Measurements from ENCODE around the gene C2CD4C. TPM values are rescaled to one million over a fixed set of nuclear protein-coding genes. Genes with fewer than 3 reads are reported as not detected.

The C2CD4C gene
- total RNA-seq, 1 experiment from 2014 or later, result 9.8 TPM

GRCh38 chr19:439167-439900 is 30.4 kb upstream of the C2CD4C start:
- ATAC-seq (no peak), DNase-seq (ENCODE audit: low spot score) (no peak)
- Mint-ChIP-seq H3K27ac (no peak overlapping the region), H3K4me1 (no peaks in the 10 kb centered on the region; the same call in 1 of the 2 replicates), H3K27me3 (ENCODE audit: low read depth) (no peaks in the 10 kb centered on the region), H3K9me3 (peaks cover 5% of the 10 kb centered on the region), H3K4me3 (no peak overlapping the region), H3K36me3 (0 out of 2 replicates have a peak, but pooled peaks cover 7% of the 10 kb centered on the region)
- ChIA-PET POLR2A (no interaction called here), CTCF (interaction anchor here (1.3 kb wide), 1 partner anchor 56 kb away, joined by 3 read pairs; no protein-coding TSS in a partner anchor)
- TF ChIP-seq SOX15 (CRISPR knock-in tag; IDR thresholded peaks at IDR 0.05) (no peak), NR2C2 (CRISPR knock-in tag; IDR thresholded peaks at IDR 0.05) (no peak), SP1 (CRISPR knock-in tag; conservative IDR thresholded peaks at IDR 0.05) (no peak), ERG (CRISPR knock-in tag; IDR thresholded peaks at IDR 0.05) (no peak), TP53 (CRISPR knock-in tag; IDR thresholded peaks at IDR 0.05) (no peak), ZNF423 (CRISPR knock-in tag; IDR thresholded peaks at IDR 0.05) (no peak), ZNF416 (CRISPR knock-in tag; IDR thresholded peaks at IDR 0.05) (no peak), HMGA2 (CRISPR knock-in tag; IDR thresholded peaks at IDR 0.05) (no peak), E2F5 (CRISPR knock-in tag; IDR thresholded peaks at IDR 0.05) (no peak), OVOL2 (CRISPR knock-in tag; IDR thresholded peaks at IDR 0.05; ENCODE audit: borderline replicate concordance) (no peak), RELA (CRISPR knock-in tag; IDR thresholded peaks at IDR 0.05; ENCODE audit: borderline replicate concordance) (no peak), NFYB (CRISPR knock-in tag; conservative IDR thresholded peaks at IDR 0.05; ENCODE audit: low read depth) (no peak), NFE2L1 (CRISPR knock-in tag; IDR thresholded peaks at IDR 0.05) (no peak)

GRCh38 chr19:438416-438958 is 29.5 kb upstream of the C2CD4C start:
- ChIA-PET POLR2A (interaction anchor here (1.0 kb wide), 1 partner anchor 30 kb away, joined by 3 read pairs; the partner anchor contains the start of gene C2CD4C), CTCF (no interaction called here)
- ATAC-seq (peak; percentile 30; the same call in 1 of the 2 replicates), DNase-seq (ENCODE audit: low spot score) (no peak)
- Mint-ChIP-seq H3K36me3 (0 out of 2 replicates have a peak, but pooled peaks cover 7% of the 10 kb centered on the region), H3K4me1 (no peaks in the 10 kb centered on the region; the same call in 1 of the 2 replicates), H3K27ac (no peak overlapping the region), H3K4me3 (no peak overlapping the region), H3K27me3 (ENCODE audit: low read depth) (no peaks in the 10 kb centered on the region), H3K9me3 (peaks cover 5% of the 10 kb centered on the region)
- TF ChIP-seq ZMAT4 (CRISPR knock-in tag; IDR thresholded peaks at IDR 0.05) (no peak), MYBL2 (CRISPR knock-in tag; IDR thresholded peaks at IDR 0.05) (no peak), ESRRA (CRISPR knock-in tag; IDR thresholded peaks at IDR 0.05; ENCODE audit: borderline replicate concordance) (no peak), ETV6 (CRISPR knock-in tag; IDR thresholded peaks at IDR 0.05) (no peak)

GRCh38 chr19:437041-437440 is 28.1 kb upstream of the C2CD4C start:
- CTCF ChIA-PET, result no interaction called here
- no peaks in the 10 kb centered on the region; the same call in 1 of the 2 replicates for H3K4me1 Mint-ChIP-seq
- ATAC-seq (no peak), DNase-seq (ENCODE audit: low spot score) (no peak)
- POLR2A ChIA-PET, result no interaction called here
- H3K4me3 Mint-ChIP-seq, result no peak overlapping the region
- 0 out of 2 replicates have a peak overlapping the region, but pooled peaks have one; percentile 12 for H3K27ac Mint-ChIP-seq
- peaks cover 4% of the 10 kb centered on the region for H3K9me3 Mint-ChIP-seq
- H3K27me3 Mint-ChIP-seq (ENCODE audit: low read depth), result no peaks in the 10 kb centered on the region
- H3K36me3 Mint-ChIP-seq, result 0 out of 2 replicates have a peak, but pooled peaks cover 7% of the 10 kb centered on the region
- no peak for TF ChIP-seq JUN (CRISPR knock-in tag; IDR thresholded peaks at IDR 0.05)
- no peak for TF ChIP-seq IRF2 (CRISPR knock-in tag; IDR thresholded peaks at IDR 0.05; ENCODE audit: borderline replicate concordance, low read depth)
- TF ChIP-seq USF2 (CRISPR knock-in tag; IDR thresholded peaks at IDR 0.05), result no peak
- no peak for TF ChIP-seq SMAD3 (CRISPR knock-in tag; IDR thresholded peaks at IDR 0.05; ENCODE audit: borderline replicate concordance)
- no peak for TF ChIP-seq HMGA2 (CRISPR knock-in tag; IDR thresholded peaks at IDR 0.05)
- no peak for TF ChIP-seq FOXJ3 (CRISPR knock-in tag; IDR thresholded peaks at IDR 0.05; ENCODE audit: borderline replicate concordance)
- TF ChIP-seq ZMAT4 (CRISPR knock-in tag; IDR thresholded peaks at IDR 0.05), result no peak
- TF ChIP-seq ATF1 (CRISPR knock-in tag; IDR thresholded peaks at IDR 0.05), result no peak
- no peak for TF ChIP-seq HMGXB4 (CRISPR knock-in tag; IDR thresholded peaks at IDR 0.05)
- no peak for TF ChIP-seq RELA (CRISPR knock-in tag; IDR thresholded peaks at IDR 0.05; ENCODE audit: borderline replicate concordance)
- TF ChIP-seq E2F1 (CRISPR knock-in tag; IDR thresholded peaks at IDR 0.05), result no peak
- no peak for TF ChIP-seq PRRX2 (CRISPR knock-in tag; IDR thresholded peaks at IDR 0.05)

Data from WTC11 (cell line).